ENCODE results near the gene RP2. TPM values are rescaled to one million over a fixed set of nuclear protein-coding genes. Genes with fewer than 3 reads are reported as not detected.
A peak's percentile ranks its signal among the peaks of the same experiment; 100 is the strongest.

Gene RP2
- 1 to 10 TPM; 4.0 to 8.4 (median 6.4) TPM for total RNA-seq
- long read RNA-seq: 0 reads

DNA sequence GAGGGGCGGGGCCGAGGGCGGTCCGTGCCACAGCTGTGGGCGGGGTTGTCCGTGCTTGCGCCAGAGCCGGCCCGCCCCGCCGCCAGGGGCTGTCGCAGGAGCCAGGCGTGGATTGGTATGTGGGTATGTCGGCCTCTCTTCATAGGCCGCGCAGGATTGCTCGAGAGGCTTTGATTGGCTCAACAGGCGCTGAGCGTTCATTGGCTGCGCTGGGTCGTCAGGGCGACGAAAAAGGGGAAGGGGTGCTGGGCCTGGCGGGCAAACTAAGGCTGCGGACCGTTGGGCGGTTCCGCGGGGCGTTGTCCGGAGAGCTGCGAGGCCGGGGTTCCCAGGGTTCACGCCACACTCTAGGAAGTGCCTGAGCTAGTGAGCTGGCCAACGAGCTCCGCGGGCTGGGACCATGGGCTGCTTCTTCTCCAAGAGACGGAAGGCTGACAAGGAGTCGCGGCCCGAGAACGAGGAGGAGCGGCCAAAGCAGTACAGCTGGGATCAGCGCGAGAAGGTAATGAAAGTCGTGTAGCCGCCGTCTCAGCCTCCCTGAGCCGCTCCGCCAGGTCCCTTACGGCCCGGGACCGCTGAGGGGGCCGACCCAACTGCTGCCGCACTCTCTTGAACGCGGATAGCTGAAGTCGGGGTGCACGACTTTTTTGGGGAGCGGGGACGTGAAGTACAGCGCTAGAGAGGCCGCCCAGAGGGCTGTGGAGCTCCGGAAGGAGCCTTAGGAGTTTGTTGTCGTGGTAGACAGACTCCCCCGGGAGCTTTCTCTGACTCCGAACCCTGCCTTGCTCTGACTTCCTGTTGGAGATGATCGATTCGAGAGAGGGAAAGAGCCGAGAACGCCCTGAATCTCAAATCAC is at the start of gene RP2:
Gene RP2, plus strand, starts transcription at position 343 of the 857 bp plus-strand sequence. Its CDS starts 58 bp downstream, at position 401.
- H3K4me1 ChIP-seq: peaks cover 0 to 6% (median under 1%) of the 10 kb centered on the region in 4 donors
- no peaks in the 10 kb centered on the region for H3K27me3 ChIP-seq
- ATAC-seq (peak; percentile 95 to 99 (median 98)), DNase-seq (peak; percentile 89 to 95 (median 92))
- no peaks in the 10 kb centered on the region for H3K36me3 ChIP-seq
- TF ChIP-seq CTCF (IDR thresholded peaks at IDR 0.05) (peak in 3 of 4 donors; percentile 6 to 29 (median 26)), POLR2A (IDR thresholded peaks at IDR 0.05) (peak; percentile 85)
- 31% methylated on average over 29 of the region's 71 CpGs for WGBS (ENCODE audit: insufficient coverage, low coverage, low lambda C conversion rate, missing lambda C conversion rate)
- H3K9me3 ChIP-seq: no peaks in the 10 kb centered on the region
- H3K4me3 ChIP-seq: peak within 1 kb of the TSS; percentile 62 to 66 (median 64)
- peak within 1 kb of the TSS; percentile 52 to 89 (median 84) for H3K27ac ChIP-seq
- intact Hi-C loops (cut with DNase I): no loop called here

DNA sequence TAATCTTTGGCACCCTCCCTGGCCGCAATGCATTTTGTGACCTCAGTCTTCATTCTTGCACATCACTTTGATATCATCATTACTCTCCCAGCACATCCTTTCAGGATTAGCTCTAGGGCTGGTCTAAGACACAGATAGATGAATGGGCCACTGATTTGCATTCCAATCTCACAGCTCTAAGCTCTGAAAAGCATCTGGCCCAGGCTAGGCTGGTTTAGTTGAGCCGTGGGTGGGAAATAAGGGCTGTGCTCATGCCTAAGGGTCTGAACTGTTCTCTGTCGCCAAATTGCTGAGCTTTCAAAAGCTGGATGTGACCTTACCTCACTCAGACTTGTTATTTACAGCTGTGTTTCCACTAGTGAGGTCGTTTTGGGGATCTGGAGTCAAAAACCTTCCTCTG is 47.9 kb upstream of the RP2 start:
- no peaks in the 10 kb centered on the region for H3K9me3 ChIP-seq
- ATAC-seq (no peak), DNase-seq (no peak)
- intact Hi-C loops (cut with DNase I): no loop called here
- H3K36me3 ChIP-seq: no peaks in the 10 kb centered on the region
- no peak overlapping the region for H3K27ac ChIP-seq
- no peaks in the 10 kb centered on the region for H3K27me3 ChIP-seq
- WGBS (ENCODE audit: insufficient coverage, low coverage, low lambda C conversion rate, missing lambda C conversion rate): 0% methylated on average over 1 of the region's 4 CpGs
- H3K4me3 ChIP-seq: no peak overlapping the region
- H3K4me1 ChIP-seq: peaks cover 0 to 5% (median 0%) of the 10 kb centered on the region in 4 donors
- TF ChIP-seq CTCF (IDR thresholded peaks at IDR 0.05) (no peak), POLR2A (IDR thresholded peaks at IDR 0.05) (no peak)

DNA sequence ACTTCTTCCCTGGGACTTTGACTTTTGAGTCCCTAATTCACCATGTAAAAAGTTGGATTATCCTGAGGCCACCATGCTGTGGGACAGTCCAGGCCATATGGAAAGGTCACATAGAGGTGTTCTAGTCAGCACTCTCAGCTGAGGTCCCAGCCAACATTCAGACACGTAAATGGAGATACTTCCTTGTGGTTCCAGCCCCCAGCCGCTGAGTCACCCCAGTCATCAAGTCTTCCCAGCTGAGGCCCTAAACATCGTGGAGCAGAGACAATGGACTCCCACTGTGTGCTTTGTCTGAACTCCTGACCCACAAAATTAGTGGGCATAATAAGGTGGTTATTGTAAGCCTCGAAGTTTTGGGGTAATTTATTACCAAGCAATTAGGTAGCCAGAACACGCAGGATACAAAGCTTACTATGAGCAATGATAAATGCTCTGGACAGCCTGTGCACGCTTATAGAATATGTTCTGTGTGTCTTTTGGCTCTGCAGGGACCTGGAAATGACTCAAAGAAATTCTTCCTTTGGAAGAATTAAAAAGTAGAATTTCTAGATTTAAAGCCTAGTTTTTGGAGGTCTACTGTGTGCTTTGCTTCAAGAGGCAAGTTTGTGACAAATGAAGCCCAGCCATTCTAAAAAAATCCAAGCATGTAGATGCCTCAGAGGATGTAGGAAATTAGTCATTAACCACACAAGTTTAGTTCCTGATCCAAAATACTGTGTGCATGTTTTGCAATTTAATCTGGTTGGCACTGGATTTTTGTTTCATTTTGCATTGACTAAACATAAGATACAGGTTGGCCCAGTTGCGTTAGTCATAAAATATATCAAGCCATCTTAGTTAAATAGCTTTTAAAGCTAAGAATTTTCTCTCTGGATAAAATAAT is 44.7 kb upstream of the RP2 start:
- DNase-seq: peak in 1 of 3 donors; percentile 29

More for the DNA sequence above, 44.7 kb upstream of the RP2 start:
- WGBS (ENCODE audit: insufficient coverage, low coverage, low lambda C conversion rate, missing lambda C conversion rate): 12% methylated on average over 6 of the region's 7 CpGs
- peak; percentile 73 to 86 (median 81) for ATAC-seq
- no peaks in the 10 kb centered on the region for H3K27me3 ChIP-seq
- no peak overlapping the region for H3K4me3 ChIP-seq
- no peaks in the 10 kb centered on the region for H3K36me3 ChIP-seq
- no peak for TF ChIP-seq POLR2A (IDR thresholded peaks at IDR 0.05)
- TF ChIP-seq CTCF (IDR thresholded peaks at IDR 0.05): no peak
- H3K27ac ChIP-seq: peak overlapping the region; percentile 6 to 45 (median 24)
- H3K9me3 ChIP-seq: no peaks in the 10 kb centered on the region
- intact Hi-C loops (cut with DNase I): no loop called here
- H3K4me1 ChIP-seq: peaks cover 0 to 5% (median 0%) of the 10 kb centered on the region in 4 donors

Data from right lobe of liver (tissue), 6 donors.